ENCODE results near the gene STK32B.

Gene STK32B

GRCh38 chr4:5186271-5187064 is 135.2 kb downstream of the STK32B start:
- no peak for DNase-seq
- Mint-ChIP-seq H3K9me3 (no peaks in the 10 kb centered on the region), H3K27ac (no peak overlapping the region), H3K27me3 (ENCODE audit: low read depth, poor library complexity) (peaks cover 10% of the 10 kb centered on the region), H3K4me1 (no peaks in the 10 kb centered on the region), H3K4me3 (no peak overlapping the region), H3K36me3 (ENCODE audit: low read depth) (no peaks in the 10 kb centered on the region)
- TF ChIP-seq, protein P1, sequence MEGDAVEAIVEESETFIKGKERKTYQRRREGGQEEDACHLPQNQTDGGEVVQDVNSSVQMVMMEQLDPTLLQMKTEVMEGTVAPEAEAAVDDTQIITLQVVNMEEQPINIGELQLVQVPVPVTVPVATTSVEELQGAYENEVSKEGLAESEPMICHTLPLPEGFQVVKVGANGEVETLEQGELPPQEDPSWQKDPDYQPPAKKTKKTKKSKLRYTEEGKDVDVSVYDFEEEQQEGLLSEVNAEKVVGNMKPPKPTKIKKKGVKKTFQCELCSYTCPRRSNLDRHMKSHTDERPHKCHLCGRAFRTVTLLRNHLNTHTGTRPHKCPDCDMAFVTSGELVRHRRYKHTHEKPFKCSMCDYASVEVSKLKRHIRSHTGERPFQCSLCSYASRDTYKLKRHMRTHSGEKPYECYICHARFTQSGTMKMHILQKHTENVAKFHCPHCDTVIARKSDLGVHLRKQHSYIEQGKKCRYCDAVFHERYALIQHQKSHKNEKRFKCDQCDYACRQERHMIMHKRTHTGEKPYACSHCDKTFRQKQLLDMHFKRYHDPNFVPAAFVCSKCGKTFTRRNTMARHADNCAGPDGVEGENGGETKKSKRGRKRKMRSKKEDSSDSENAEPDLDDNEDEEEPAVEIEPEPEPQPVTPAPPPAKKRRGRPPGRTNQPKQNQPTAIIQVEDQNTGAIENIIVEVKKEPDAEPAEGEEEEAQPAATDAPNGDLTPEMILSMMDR (IDR thresholded peaks at IDR 0.05), result no peak

- TF ChIP-seq, protein P1 (IDR thresholded peaks at IDR 0.05), result no peak
- H3K27me3 Mint-ChIP-seq (ENCODE audit: low read depth, poor library complexity), result peaks cover 15% of the 10 kb centered on the region
Measured at GRCh38 chr4:5188130-5188529, 136.8 kb downstream of the STK32B start.

GRCh38 chr4:5191831-5192230 is 140.6 kb downstream of the STK32B start:
- no peaks in the 10 kb centered on the region for H3K4me1 Mint-ChIP-seq
- no peak overlapping the region for H3K27ac Mint-ChIP-seq
- no peaks in the 10 kb centered on the region for H3K9me3 Mint-ChIP-seq
- TF ChIP-seq, protein P1 (IDR thresholded peaks at IDR 0.05), result no peak
- H3K36me3 Mint-ChIP-seq (ENCODE audit: low read depth), result no peaks in the 10 kb centered on the region
- peaks cover 13% of the 10 kb centered on the region for H3K27me3 Mint-ChIP-seq (ENCODE audit: low read depth, poor library complexity)
- no peak overlapping the region for H3K4me3 Mint-ChIP-seq
- DNase-seq, result no peak

More at GRCh38 chr4:5188130-5188529, 136.8 kb downstream of the STK32B start:
- Mint-ChIP-seq H3K4me1 (no peaks in the 10 kb centered on the region), H3K36me3 (ENCODE audit: low read depth) (no peaks in the 10 kb centered on the region), H3K4me3 (no peak overlapping the region), H3K9me3 (no peaks in the 10 kb centered on the region), H3K27ac (no peak overlapping the region)
- no peak for DNase-seq

- Mint-ChIP-seq H3K27ac (no peak overlapping the region), H3K36me3 (ENCODE audit: low read depth) (no peaks in the 10 kb centered on the region), H3K4me1 (no peaks in the 10 kb centered on the region), H3K27me3 (ENCODE audit: low read depth, poor library complexity) (peaks cover 17% of the 10 kb centered on the region), H3K9me3 (no peaks in the 10 kb centered on the region), H3K4me3 (no peak overlapping the region)
- TF ChIP-seq, protein P1 (IDR thresholded peaks at IDR 0.05), result no peak
- no peak for DNase-seq
Measured at GRCh38 chr4:5192271-5192670, 141.0 kb downstream of the STK32B start.

GRCh38 chr4:5192678-5193077 is 141.4 kb downstream of the STK32B start:
- no peaks in the 10 kb centered on the region for H3K9me3 Mint-ChIP-seq
- DNase-seq, result no peak
- H3K27ac Mint-ChIP-seq, result no peak overlapping the region
- H3K27me3 Mint-ChIP-seq (ENCODE audit: low read depth, poor library complexity), result peaks cover 19% of the 10 kb centered on the region
- H3K36me3 Mint-ChIP-seq (ENCODE audit: low read depth), result no peaks in the 10 kb centered on the region
- H3K4me1 Mint-ChIP-seq, result no peaks in the 10 kb centered on the region
- TF ChIP-seq, protein P1 (IDR thresholded peaks at IDR 0.05), result no peak
- H3K4me3 Mint-ChIP-seq, result no peak overlapping the region

All from nephron progenitor cell (in vitro differentiated cells).